Thyroid gland (tissue), 4 donors: Measurements from ENCODE around the gene C1orf50. TPM values are rescaled to one million over a fixed set of nuclear protein-coding genes. Genes with fewer than 3 reads are reported as not detected.

ENCODE experiments used
- DNase-seq, 2 donors: peaks; one replicate each; pipeline ENCODE4 v3.0.0-alpha.2; 2019
- H3K27ac ChIP-seq, 3 donors: fragments of 200-600 bp; sonication (generic); 1 replicate in 2 of 3; 2 replicates in 1 of 3; pipeline ENCODE4 v1.5.1; 2016 to 2019; ENCODE audit warnings: mild to moderate bottlenecking in 1 of 3, moderate library complexity in 1 of 3
- H3K27me3 ChIP-seq: fragments of 200-600 bp; sonication (generic); one replicate; pipeline ENCODE4 v1.5.1; 2019
- H3K36me3 ChIP-seq, 2 donors: fragments of 200-600 bp; sonication (generic); one replicate each; pipeline ENCODE4 v1.5.1; 2016 to 2019
- H3K4me1 ChIP-seq, 2 donors: fragments of 200-600 bp; sonication (generic); one replicate each; pipeline ENCODE4 v1.5.1; 2017 to 2019
- H3K4me3 ChIP-seq, 3 donors: fragments of 200-600 bp; sonication (generic); replicated peaks in 1 of 3; 1 replicate in 2 of 3; 2 replicates in 1 of 3; pipeline ENCODE4 v1.5.1; 2016; ENCODE audit warnings: mild to moderate bottlenecking in 1 of 3
- H3K9me3 ChIP-seq: fragments of 200-600 bp; sonication (generic); one replicate; pipeline ENCODE4 v1.5.1; 2017
- CTCF ChIP-seq, 6 experiments: fragments of 200-600 bp in 3 of 6; fragments of 450-650 bp in 3 of 6; sonication (generic) in 3 of 6; IDR thresholded peaks; one replicate each; pipeline ENCODE4 v1.5.1; 2016 to 2019; ENCODE audit warnings: antibody characterized with exemption in 6 of 6, mild to moderate bottlenecking in 2 of 6, inconsistent platforms in 1 of 6, moderate library complexity in 1 of 6
- POLR2A ChIP-seq, 2 donors: fragments of 450-650 bp; IDR thresholded peaks; one replicate each; pipeline ENCODE4 v1.6.1; 2017; ENCODE audit warnings: antibody characterized with exemption in 2 of 2, mild to moderate bottlenecking in 2 of 2, moderate library complexity in 1 of 2
- WGBS, 2 donors: methylation state at CpG; one replicate each; pipeline ENCODE4 v1.1.5; 2017; 5-methylcytosine and 5-hydroxymethylcytosine counted together
- intact Hi-C: fragments of 100-400 bp; cut with DNase I; formaldehyde crosslinking; loops from one replicate; pipeline ENCODE4 v1.15.1; 2023
- total RNA-seq, 4 donors: library from RNA; depleted of rRNA; stranded (reverse); fragments of >200 nt; gene quantifications; one replicate each; pipeline ENCODE4 v1.2.3, GENCODE V29; 2016

The C1orf50 gene
- total RNA-seq, 4 donors from 2014 or later = 4.2 to 7.2 (median 4.7) TPM

GRCh38 chr1:42752284-42752683 lies 14.8 kb upstream of the C1orf50 start:
- intact Hi-C loops = no loop called here
- no peak overlapping the region for H3K4me3 ChIP-seq
- H3K27ac ChIP-seq = no peak overlapping the region
- TF ChIP-seq CTCF (IDR thresholded peaks at IDR 0.05) = no peak
- TF ChIP-seq POLR2A (IDR thresholded peaks at IDR 0.05) = no peak
- no peaks in the 10 kb centered on the region for H3K27me3 ChIP-seq
- H3K36me3 ChIP-seq = peaks cover 40 to 43% of the 10 kb centered on the region in 2 donors
- DNase-seq = no peak
- no peaks in the 10 kb centered on the region for H3K4me1 ChIP-seq
- no peaks in the 10 kb centered on the region for H3K9me3 ChIP-seq
- 91 to 95% methylated on average over 6 of the region's 6 CpGs for WGBS, 2 donors

GRCh38 chr1:42753070-42753469 lies 14.0 kb upstream of the C1orf50 start:
- Histone ChIP-seq H3K4me1 (no peaks in the 10 kb centered on the region), H3K4me3 (no peak overlapping the region), H3K36me3 (peaks cover 46 to 47% of the 10 kb centered on the region in 2 donors), H3K27ac (no peak overlapping the region), H3K27me3 (no peaks in the 10 kb centered on the region), H3K9me3 (no peaks in the 10 kb centered on the region)
- 94% methylated on average over 1 of the region's 1 CpG for WGBS, 2 donors
- TF ChIP-seq CTCF (IDR thresholded peaks at IDR 0.05) (no peak), POLR2A (IDR thresholded peaks at IDR 0.05) (no peak)
- no peak for DNase-seq
- intact Hi-C loops = no loop called here

GRCh38 chr1:42756956-42757891 lies 9.8 kb upstream of the C1orf50 start:
- peak; percentile 9 to 29 for DNase-seq
- intact Hi-C loops = loop anchor here (5.0 kb wide), 1 partner anchor 180 kb away; no protein-coding TSS in a partner anchor
- TF ChIP-seq POLR2A (IDR thresholded peaks at IDR 0.05) (no peak), CTCF (IDR thresholded peaks at IDR 0.05) (peak; percentile 18 to 71 (median 60))

GRCh38 chr1:42757892-42758275 lies 9.2 kb upstream of the C1orf50 start:
- Histone ChIP-seq H3K9me3 (no peaks in the 10 kb centered on the region), H3K4me1 (no peaks in the 10 kb centered on the region), H3K4me3 (no peak overlapping the region), H3K27me3 (no peaks in the 10 kb centered on the region), H3K36me3 (peaks cover 38 to 40% of the 10 kb centered on the region in 2 donors), H3K27ac (no peak overlapping the region)
- no peak for DNase-seq
- TF ChIP-seq POLR2A (IDR thresholded peaks at IDR 0.05) (no peak), CTCF (IDR thresholded peaks at IDR 0.05) (no peak)
- intact Hi-C loops = loop anchor here (5.0 kb wide), 1 partner anchor 181 kb away; no protein-coding TSS in a partner anchor

More at GRCh38 chr1:42756956-42757891, 9.8 kb upstream of the C1orf50 start:
- 73 to 77% methylated on average over 17 of the region's 17 CpGs for WGBS, 2 donors
- Histone ChIP-seq H3K36me3 (peaks cover 39 to 41% of the 10 kb centered on the region in 2 donors), H3K27ac (no peak overlapping the region), H3K27me3 (no peaks in the 10 kb centered on the region), H3K9me3 (no peaks in the 10 kb centered on the region), H3K4me1 (no peaks in the 10 kb centered on the region), H3K4me3 (no peak overlapping the region)

- Histone ChIP-seq H3K4me1 (no peaks in the 10 kb centered on the region), H3K36me3 (peaks cover 36 to 38% of the 10 kb centered on the region in 2 donors), H3K27me3 (no peaks in the 10 kb centered on the region), H3K4me3 (no peak overlapping the region), H3K9me3 (no peaks in the 10 kb centered on the region), H3K27ac (no peak overlapping the region)
- no peak for DNase-seq
- TF ChIP-seq POLR2A (IDR thresholded peaks at IDR 0.05) (no peak), CTCF (IDR thresholded peaks at IDR 0.05) (no peak)
- intact Hi-C loops = loop anchor here (5.0 kb wide), 1 partner anchor 181 kb away; no protein-coding TSS in a partner anchor
- 83 to 89% methylated on average over 3 of the region's 3 CpGs for WGBS, 2 donors
Measured at GRCh38 chr1:42758641-42759040, 8.4 kb upstream of the C1orf50 start.
